Measurements from ENCODE around the gene KRTAP10-7. TPM values are rescaled to one million over a fixed set of nuclear protein-coding genes. Genes with fewer than 3 reads are reported as not detected.

Gene KRTAP10-7
- total and polyA plus RNA-seq, 2 experiments from 2014 or later: not detected

DNA sequence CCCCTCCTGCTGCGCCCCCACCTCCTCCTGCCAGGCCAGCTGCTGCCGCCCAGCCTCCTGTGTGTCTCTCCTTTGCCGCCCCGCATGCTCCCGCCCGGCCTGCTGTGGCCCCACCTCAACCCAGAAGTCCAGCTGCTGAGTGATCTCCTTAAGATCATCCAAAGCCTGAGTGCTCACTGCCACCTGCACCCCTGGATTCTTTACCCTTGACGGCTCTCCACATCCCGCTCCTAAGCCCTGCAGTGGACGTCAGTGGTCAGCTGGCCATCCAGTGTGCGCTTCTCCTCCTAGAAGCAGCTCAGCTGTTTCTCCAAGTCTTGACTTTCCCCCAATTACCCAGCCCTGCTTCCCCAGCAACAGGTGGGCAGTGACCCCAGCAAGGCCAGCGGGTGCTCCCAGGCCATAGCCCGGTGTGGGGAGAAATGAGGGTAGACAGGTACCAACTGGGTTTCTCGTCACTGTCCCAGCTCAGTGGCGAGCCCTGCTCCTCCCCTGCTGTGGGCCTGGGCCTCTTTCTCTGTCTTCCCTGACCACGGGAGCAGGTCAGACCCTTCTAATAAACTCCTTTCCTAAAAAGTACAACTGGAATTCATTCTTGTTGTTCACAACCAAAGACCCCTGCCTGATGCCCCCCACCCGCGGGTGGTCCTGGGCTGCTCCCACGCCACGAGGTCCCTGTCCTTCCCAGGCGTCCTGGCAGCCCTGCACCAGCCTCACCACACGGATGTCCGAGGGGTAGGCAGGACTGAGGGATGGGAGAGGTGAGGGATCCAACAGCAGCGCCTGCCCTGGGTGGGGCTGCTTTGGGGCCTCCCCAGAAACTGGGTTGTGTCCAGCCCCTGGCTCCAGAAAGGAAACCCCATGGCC, 1.4 kb downstream of the KRTAP10-7 start:
- no peaks in the 10 kb centered on the region for H4K20me1 ChIP-seq (replicated peaks; ENCODE audit: insufficient read depth)
- DNase-seq (ENCODE audit: low spot score) (no peak), ATAC-seq (no peak)
- Mint-ChIP-seq H3K27ac (peak overlapping the region; percentile 27; the same call in 1 of the 2 replicates), H3K4me3 (no peak overlapping the region), H3K27me3 (ENCODE audit: insufficient read depth, low read depth, poor library complexity) (peaks cover 11% of the 10 kb centered on the region), H3K36me3 (ENCODE audit: low read depth) (no peaks in the 10 kb centered on the region; the same call in 2 of the 3 replicates), H3K4me1 (peaks cover 22% of the 10 kb centered on the region), H3K9me3 (peaks cover 11% of the 10 kb centered on the region)
- H3K36me3 ChIP-seq (ENCODE audit: insufficient read depth): no peaks in the 10 kb centered on the region
- H3K4me2 ChIP-seq: no peak overlapping the region
- no peak overlapping the region for H2AFZ ChIP-seq
- no peaks in the 10 kb centered on the region for H3F3A ChIP-seq (replicated peaks; ENCODE audit: low read depth)
- H3K79me2 ChIP-seq (replicated peaks; ENCODE audit: insufficient read depth): no peaks in the 10 kb centered on the region
- no peak for TF ChIP-seq ZNF114 (CRISPR knock-in tag; IDR thresholded peaks at IDR 0.05)
- no peak for TF ChIP-seq ZNF331 (CRISPR knock-in tag; IDR thresholded peaks at IDR 0.05; ENCODE audit: low read depth)
- TF ChIP-seq, protein P1, sequence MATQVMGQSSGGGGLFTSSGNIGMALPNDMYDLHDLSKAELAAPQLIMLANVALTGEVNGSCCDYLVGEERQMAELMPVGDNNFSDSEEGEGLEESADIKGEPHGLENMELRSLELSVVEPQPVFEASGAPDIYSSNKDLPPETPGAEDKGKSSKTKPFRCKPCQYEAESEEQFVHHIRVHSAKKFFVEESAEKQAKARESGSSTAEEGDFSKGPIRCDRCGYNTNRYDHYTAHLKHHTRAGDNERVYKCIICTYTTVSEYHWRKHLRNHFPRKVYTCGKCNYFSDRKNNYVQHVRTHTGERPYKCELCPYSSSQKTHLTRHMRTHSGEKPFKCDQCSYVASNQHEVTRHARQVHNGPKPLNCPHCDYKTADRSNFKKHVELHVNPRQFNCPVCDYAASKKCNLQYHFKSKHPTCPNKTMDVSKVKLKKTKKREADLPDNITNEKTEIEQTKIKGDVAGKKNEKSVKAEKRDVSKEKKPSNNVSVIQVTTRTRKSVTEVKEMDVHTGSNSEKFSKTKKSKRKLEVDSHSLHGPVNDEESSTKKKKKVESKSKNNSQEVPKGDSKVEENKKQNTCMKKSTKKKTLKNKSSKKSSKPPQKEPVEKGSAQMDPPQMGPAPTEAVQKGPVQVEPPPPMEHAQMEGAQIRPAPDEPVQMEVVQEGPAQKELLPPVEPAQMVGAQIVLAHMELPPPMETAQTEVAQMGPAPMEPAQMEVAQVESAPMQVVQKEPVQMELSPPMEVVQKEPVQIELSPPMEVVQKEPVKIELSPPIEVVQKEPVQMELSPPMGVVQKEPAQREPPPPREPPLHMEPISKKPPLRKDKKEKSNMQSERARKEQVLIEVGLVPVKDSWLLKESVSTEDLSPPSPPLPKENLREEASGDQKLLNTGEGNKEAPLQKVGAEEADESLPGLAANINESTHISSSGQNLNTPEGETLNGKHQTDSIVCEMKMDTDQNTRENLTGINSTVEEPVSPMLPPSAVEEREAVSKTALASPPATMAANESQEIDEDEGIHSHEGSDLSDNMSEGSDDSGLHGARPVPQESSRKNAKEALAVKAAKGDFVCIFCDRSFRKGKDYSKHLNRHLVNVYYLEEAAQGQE (IDR thresholded peaks at IDR 0.05; ENCODE audit: unreplicated experiment): no peak
- H3K4me3 ChIP-seq: no peak overlapping the region
- H3K4me1 ChIP-seq (ENCODE audit: insufficient read depth): peaks cover 7% of the 10 kb centered on the region; the same call in 1 of the 2 replicates
- no peaks in the 10 kb centered on the region for H3K27me3 ChIP-seq (ENCODE audit: insufficient read depth)
- no peak overlapping the region for H3K27ac ChIP-seq (ENCODE audit: low read depth)
- H3K9me2 ChIP-seq (ENCODE audit: insufficient read depth): no peaks in the 10 kb centered on the region

DNA sequence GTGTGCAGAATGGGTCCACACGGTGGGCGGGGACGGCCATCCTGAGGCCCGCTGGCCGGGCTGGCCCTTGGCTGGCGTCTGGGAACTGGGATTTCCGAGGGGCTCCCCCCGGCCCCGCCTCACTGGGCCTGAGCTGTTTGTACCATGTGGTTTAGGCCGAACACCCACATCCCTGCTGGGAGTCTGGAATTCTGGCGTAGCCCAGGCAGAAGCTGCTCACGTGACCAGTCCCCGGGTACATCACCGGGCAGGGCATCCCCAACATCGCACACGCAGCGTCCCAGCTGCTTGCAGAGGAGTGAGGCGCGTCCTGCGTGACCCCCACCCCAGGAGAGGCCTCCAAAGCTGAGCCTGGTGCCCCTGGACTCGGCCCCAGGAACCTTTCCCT, 2.1 kb downstream of the KRTAP10-7 start:
- no peaks in the 10 kb centered on the region; the same call in 2 of the 3 replicates for H3K36me3 Mint-ChIP-seq (ENCODE audit: low read depth)
- ATAC-seq: no peak
- TF ChIP-seq POLR2AphosphoS5 (IDR thresholded peaks at IDR 0.05; ENCODE audit: low read depth) (no peak), JUNB (IDR thresholded peaks at IDR 0.05; ENCODE audit: unreplicated experiment) (no peak), NANOG (IDR thresholded peaks at IDR 0.05; ENCODE audit: borderline replicate concordance) (no peak), EZH2 (IDR thresholded peaks at IDR 0.05; ENCODE audit: low read depth, unreplicated experiment) (no peak), ZNF331 (CRISPR knock-in tag; IDR thresholded peaks at IDR 0.05; ENCODE audit: low read depth) (no peak)
- TF ChIP-seq, protein P1 (IDR thresholded peaks at IDR 0.05; ENCODE audit: unreplicated experiment): no peak

More for the DNA sequence above, 2.1 kb downstream of the KRTAP10-7 start:
- Histone ChIP-seq H3K9me2 (ENCODE audit: insufficient read depth) (no peaks in the 10 kb centered on the region), H3K4me3 (no peak overlapping the region), H3K27me3 (ENCODE audit: insufficient read depth) (no peaks in the 10 kb centered on the region), H3K79me2 (replicated peaks; ENCODE audit: insufficient read depth) (no peaks in the 10 kb centered on the region), H3K36me3 (ENCODE audit: insufficient read depth) (no peaks in the 10 kb centered on the region), H3K4me1 (ENCODE audit: insufficient read depth) (peaks cover 3% of the 10 kb centered on the region; the same call in 1 of the 2 replicates), H4K20me1 (replicated peaks; ENCODE audit: insufficient read depth) (no peaks in the 10 kb centered on the region), H3K27ac (ENCODE audit: low read depth) (no peak overlapping the region), H3K4me2 (no peak overlapping the region), H3F3A (replicated peaks; ENCODE audit: low read depth) (no peaks in the 10 kb centered on the region), H2AFZ (no peak overlapping the region)
- peaks cover 11% of the 10 kb centered on the region for H3K27me3 Mint-ChIP-seq (ENCODE audit: insufficient read depth, low read depth, poor library complexity)
- H3K27ac Mint-ChIP-seq: no peak overlapping the region
- H3K4me1 Mint-ChIP-seq: peaks cover 22% of the 10 kb centered on the region
- H3K4me3 Mint-ChIP-seq: no peak overlapping the region
- DNase-seq (ENCODE audit: low spot score): no peak
- H3K9me3 Mint-ChIP-seq: peaks cover 11% of the 10 kb centered on the region
